Esophagus muscularis mucosa (tissue), 3 donors: ENCODE measurements around the gene RBM19.

Experiments
- CTCF ChIP-seq, 3 experiments: fragments of 200-600 bp in 2 of 3; fragments of 450-650 bp in 1 of 3; sonication (generic) in 2 of 3; IDR thresholded peaks; one replicate each; pipeline ENCODE4 v1.5.1; 2017 to 2019; ENCODE audit warnings: antibody characterized with exemption in 3 of 3, mild to moderate bottlenecking in 2 of 3, moderate library complexity in 1 of 3
- POLR2A ChIP-seq: fragments of 450-650 bp; IDR thresholded peaks from one replicate; pipeline ENCODE4 v1.6.1; 2017; ENCODE audit warnings: antibody characterized with exemption, moderate library complexity, mild to moderate bottlenecking, low read depth

GRCh38 chr12:113798552-113798951, 167.6 kb downstream of the RBM19 start:
- TF ChIP-seq CTCF (IDR thresholded peaks at IDR 0.05) = no peak
- no peak for TF ChIP-seq POLR2A
